GM12878 (cell line): Measurements from ENCODE around the gene IL3. TPM values are rescaled to one million over a fixed set of nuclear protein-coding genes. Genes with fewer than 3 reads are reported as not detected.

Experiments used
- BACH1 ChIP-seq: fragments of 450-650 bp; IDR thresholded peaks from 2 replicates; pipeline ENCODE4 v1.6.1; 2017; ENCODE audit warnings: mild to moderate bottlenecking, borderline replicate concordance
- BCL11A ChIP-seq: IDR thresholded peaks from 2 replicates; pipeline ENCODE4 v1.6.1; 2011; ENCODE audit warnings: low read depth, low read length
- BCL3 ChIP-seq: IDR thresholded peaks from 2 replicates; pipeline ENCODE4 v1.6.1; 2011; ENCODE audit warnings: borderline replicate concordance, low read depth, mild to moderate bottlenecking, moderate library complexity, low read length; ENCODE audit not compliant: insufficient read depth, poor library complexity, severe bottlenecking
- CBFB ChIP-seq: IDR thresholded peaks from 2 replicates; pipeline ENCODE4 v1.6.1; 2016; ENCODE audit warnings: antibody characterized with exemption, low read depth
- DPF2 ChIP-seq: fragments of 450-650 bp; IDR thresholded peaks from 2 replicates; pipeline ENCODE4 v1.6.1; 2017; ENCODE audit warnings: mild to moderate bottlenecking
- EP300 ChIP-seq, 2 experiments: fragments of 150-350 bp in 1 of 2; IDR thresholded peaks; 2 replicates each; pipeline ENCODE4 v1.6.1; 2011 to 2012; ENCODE audit warnings: low read depth in 2 of 2, low read length in 2 of 2, borderline replicate concordance in 1 of 2, improper control_type of control experiment in 1 of 2, inconsistent platforms in 1 of 2; ENCODE audit not compliant: control insufficient read depth in 1 of 2
- GABPA ChIP-seq: IDR thresholded peaks from 2 replicates; pipeline ENCODE4 v1.6.1; 2014; ENCODE audit warnings: antibody characterized with exemption, low read depth, mild to moderate bottlenecking, inconsistent platforms
- HDGF ChIP-seq: fragments of 450-650 bp; IDR thresholded peaks from 2 replicates; pipeline ENCODE4 v1.6.1; 2016; ENCODE audit warnings: antibody characterized with exemption
- IKZF2 ChIP-seq, 2 experiments: fragments of 450-650 bp; IDR thresholded peaks; 2 replicates each; pipeline ENCODE4 v1.6.1; 2017; ENCODE audit warnings: mild to moderate bottlenecking in 2 of 2, moderate library complexity in 2 of 2
- JUND ChIP-seq: IDR thresholded peaks from 2 replicates; pipeline ENCODE4 v1.6.1; 2012; ENCODE audit warnings: low read depth, mild to moderate bottlenecking, low read length, improper control_type of control experiment, moderate library complexity
- MEF2A ChIP-seq: IDR thresholded peaks from 2 replicates; pipeline ENCODE4 v1.6.1; 2011; ENCODE audit warnings: low read depth, mild to moderate bottlenecking, low read length, moderate library complexity; ENCODE audit not compliant: insufficient read depth
- MEF2B ChIP-seq: fragments of 450-650 bp; IDR thresholded peaks from 2 replicates; pipeline ENCODE4 v1.6.1; 2018; ENCODE audit warnings: mild to moderate bottlenecking, moderate library complexity; ENCODE audit not compliant: partially characterized antibody, poor library complexity, severe bottlenecking
- MLLT1 ChIP-seq: fragments of 450-650 bp; IDR thresholded peaks from 2 replicates; pipeline ENCODE4 v1.6.1; 2016; ENCODE audit warnings: mild to moderate bottlenecking
- MTA2 ChIP-seq: fragments of 450-650 bp; IDR thresholded peaks from 2 replicates; pipeline ENCODE4 v1.6.1; 2016; ENCODE audit warnings: low read depth, mild to moderate bottlenecking, moderate library complexity
- NFIC ChIP-seq: IDR thresholded peaks from 2 replicates; pipeline ENCODE4 v1.6.1; 2012; ENCODE audit warnings: low read depth, mild to moderate bottlenecking, inconsistent platforms, low read length, moderate library complexity
- NR2C2 ChIP-seq: IDR thresholded peaks from 2 replicates; pipeline ENCODE4 v1.6.1; 2011; ENCODE audit warnings: borderline replicate concordance, low read depth; ENCODE audit not compliant: control insufficient read depth, insufficient read length
- PML ChIP-seq: IDR thresholded peaks from 2 replicates; pipeline ENCODE4 v1.6.1; 2012; ENCODE audit warnings: low read length, inconsistent platforms
- POU2F2 ChIP-seq: IDR thresholded peaks from 3 replicates; pipeline ENCODE4 v1.6.1; 2011; ENCODE audit warnings: low read depth, mild to moderate bottlenecking, low read length, borderline replicate concordance
- RUNX3 ChIP-seq: IDR thresholded peaks from 2 replicates; pipeline ENCODE4 v1.6.1; 2012; ENCODE audit warnings: low read length, inconsistent platforms
- SRF ChIP-seq, 2 experiments: IDR thresholded peaks; 2 replicates each; pipeline ENCODE4 v1.6.1; 2011; ENCODE audit warnings: low read depth in 2 of 2, low read length in 2 of 2, mild to moderate bottlenecking in 1 of 2, moderate library complexity in 1 of 2
- STAT1 ChIP-seq: fragments of 450-650 bp; conservative IDR thresholded peaks from 2 replicates; pipeline ENCODE4 v1.6.1; 2014; ENCODE audit warnings: antibody characterized with exemption, mild to moderate bottlenecking
- STAT3 ChIP-seq: IDR thresholded peaks from 2 replicates; pipeline ENCODE4 v1.6.1; 2011; ENCODE audit warnings: low read depth, low read length, improper control_type of control experiment
- WRNIP1 ChIP-seq: IDR thresholded peaks from 2 replicates; pipeline ENCODE4 v1.6.1; 2011; ENCODE audit warnings: low read depth, low read length, improper control_type of control experiment, borderline replicate concordance
- ZBTB4 ChIP-seq: fragments of 450-650 bp; formaldehyde crosslinking; IDR thresholded peaks from 2 replicates; pipeline ENCODE4 v1.4.0; 2022; ENCODE audit warnings: mild to moderate bottlenecking, moderate library complexity
- ZNF217 ChIP-seq: fragments of 450-650 bp; IDR thresholded peaks from 2 replicates; pipeline ENCODE4 v1.6.1; 2017; ENCODE audit warnings: antibody characterized with exemption, mild to moderate bottlenecking
- ZZZ3 ChIP-seq: IDR thresholded peaks from 2 replicates; pipeline ENCODE4 v1.6.1; 2011; ENCODE audit warnings: low read depth; ENCODE audit not compliant: control insufficient read depth, insufficient read length
- polyA plus RNA-seq, 11 experiments: library from polyadenylated mRNA; depleted of rRNA in 4 of 11; unstranded in 6 of 11; stranded (reverse) in 5 of 11; fragments of >200 nt; fragmentation: Nextera tagmentation in 4 of 11; fragmentation: Illumina TruSeq in 1 of 11; extraction: Ambion mirVana in 4 of 11; extraction: Trizol in 1 of 11; gene quantifications; 1 replicate in 1 of 11; 2 replicates in 10 of 11; pipeline versions ENCODE4 v1.2.1 to v1.2.3, GENCODE V29; 2011 to 2016; ENCODE audit warnings: inconsistent platforms in 2 of 11, missing spikeins in 2 of 11, low read depth in 1 of 11
- total RNA-seq, 4 experiments: library from RNA; depleted of rRNA in 3 of 4; stranded (reverse); fragments of >200 nt in 3 of 4; fragmentation: Illumina TruSeq in 1 of 4; extraction: Trizol in 1 of 4; gene quantifications; 2 replicates each; pipeline versions ENCODE4 v1.2.1 to v1.2.3, GENCODE V29; 2013 to 2021

The IL3 gene
- total and polyA plus RNA-seq, 10 of the 15 experiments (the other 5 are each of a cell fraction or from before 2014, with no cell fraction given): not detected

- TF ChIP-seq BACH1 (peak; percentile 60; the same call in 1 of the 2 replicates), POU2F2 (peak; percentile 74; the same call in 2 of the 3 replicates), RUNX3 (peak; percentile 99), GABPA (peak; percentile 76), DPF2 (peak; percentile 94), MEF2A (peak; percentile 73; the same call in 1 of the 2 replicates), MTA2 (peak; percentile 80), EP300 (IDR thresholded peaks at IDR 0.05; ENCODE audit: borderline replicate concordance in 1 of 2, control insufficient read depth in 1 of 2, low read depth in 2 of 2, low read length in 2 of 2) (peak; percentile 78 to 91; a peak in 3 of 4 replicates), MLLT1 (peak; percentile 73), ZNF217 (peak; percentile 66; the same call in 1 of the 2 replicates), ZBTB4 (no peak), STAT1 (no peak), JUND (peak; percentile 88), BCL3 (peak; percentile 93), BCL11A (peak; percentile 97), IKZF2 (IDR thresholded peaks at IDR 0.05) (peak; percentile 96), MEF2B (peak; percentile 50), STAT3 (peak; percentile 91; the same call in 1 of the 2 replicates), SRF (IDR thresholded peaks at IDR 0.05; ENCODE audit: low read depth in 2 of 2, low read length in 2 of 2) (0 out of 4 replicates have a peak, but pooled peaks of 1 of the 2 experiments have one; percentile 51), CBFB (peak; percentile 97), HDGF (0 out of 2 replicates have a peak, but pooled peaks have one; percentile 33), NFIC (peak; percentile 99), PML (peak; percentile 80; the same call in 1 of the 2 replicates), ZZZ3 (no peak), WRNIP1 (no peak), NR2C2 (no peak)
Observed at GRCh38 chr5:132019857-132020555, 40.4 kb upstream of the IL3 start (continued).
